Large intestine (tissue), 3 donors: ENCODE data around the gene ADPRS. TPM values are rescaled to one million over a fixed set of nuclear protein-coding genes. Genes with fewer than 3 reads are reported as not detected.

Source experiments
- DNase-seq, 2 donors: peaks; one replicate each; pipeline versions ENCODE4 v3.0.0 to v3.0.0-alpha.2; 2013
- H3K27ac ChIP-seq: one replicate; pipeline ENCODE4 v1.5.1; 2013; ENCODE audit warnings: low read length
- H3K27me3 ChIP-seq: 2 replicates; pipeline ENCODE4 v1.6.1; 2013; ENCODE audit warnings: low read length; ENCODE audit not compliant: control insufficient read depth, insufficient read depth
- H3K36me3 ChIP-seq: 2 replicates; pipeline ENCODE4 v1.6.1; 2013; ENCODE audit warnings: low read length; ENCODE audit not compliant: control insufficient read depth, insufficient read depth
- H3K4me1 ChIP-seq: one replicate; pipeline ENCODE4 v1.6.1; 2013; ENCODE audit warnings: low read length; ENCODE audit not compliant: control insufficient read depth, insufficient read depth
- H3K4me3 ChIP-seq: one replicate; pipeline ENCODE4 v1.5.1; 2013; ENCODE audit warnings: low read length
- H3K9me3 ChIP-seq: one replicate; pipeline ENCODE4 v1.6.1; 2013; ENCODE audit warnings: mild to moderate bottlenecking, low read depth, low read length, moderate library complexity; ENCODE audit not compliant: control insufficient read depth
- WGBS: methylation state at CpG from one replicate; pipeline ENCODE4 v1.1.5; 2013; ENCODE audit warnings: low lambda C conversion rate; ENCODE audit not compliant: insufficient coverage; 5-methylcytosine and 5-hydroxymethylcytosine counted together
- polyA plus RNA-seq: library from polyadenylated mRNA; unstranded; fragments of 120-200 nt; gene quantifications from one replicate; pipeline ENCODE4 v1.2.1, GENCODE V29; 2013

Gene ADPRS
- polyA plus RNA-seq, 1 donor: 35.0 TPM

- Histone ChIP-seq H3K36me3 (peaks cover 9% of the 10 kb centered on the region), H3K4me1 (peaks cover 16% of the 10 kb centered on the region), H3K9me3 (peaks cover 4% of the 10 kb centered on the region), H3K27ac (no peak overlapping the region), H3K4me3 (no peak overlapping the region), H3K27me3 (peaks cover 3% of the 10 kb centered on the region)
- WGBS: no CpG with 5 or more reads among the region's 12 CpGs
- no peak for DNase-seq
These were observed 2.0 kb upstream of the ADPRS start for GRCh38 chr1:36086529-36087232.

GRCh38 chr1:36087233-36088123 is 1.2 kb upstream of the ADPRS start:
- Histone ChIP-seq H3K9me3 (peaks cover 4% of the 10 kb centered on the region), H3K4me3 (no peak overlapping the region), H3K36me3 (peaks cover 17% of the 10 kb centered on the region), H3K27me3 (peaks cover 3% of the 10 kb centered on the region), H3K27ac (no peak overlapping the region), H3K4me1 (peaks cover 16% of the 10 kb centered on the region)
- no CpG with 5 or more reads among the region's 31 CpGs for WGBS
- DNase-seq: no peak

GRCh38 chr1:36088265-36088576 is 471 bp upstream of the ADPRS start:
- DNase-seq: no peak
- Histone ChIP-seq H3K4me1 (peaks cover 16% of the 10 kb centered on the region), H3K36me3 (peaks cover 25% of the 10 kb centered on the region), H3K27me3 (peaks cover 3% of the 10 kb centered on the region), H3K9me3 (peaks cover 4% of the 10 kb centered on the region), H3K4me3 (peak overlapping the region; percentile 81), H3K27ac (no peak overlapping the region)
- no CpG with 5 or more reads among the region's 8 CpGs for WGBS

- peak overlapping the region; percentile 97 for H3K27ac ChIP-seq
- peak; percentile 36 to 81 for DNase-seq
- H3K36me3 ChIP-seq: peaks cover 38% of the 10 kb centered on the region
- WGBS: 33% methylated on average over 1 of the region's 32 CpGs
- peaks cover 16% of the 10 kb centered on the region for H3K4me1 ChIP-seq
- H3K27me3 ChIP-seq: no peaks in the 10 kb centered on the region
- H3K4me3 ChIP-seq: peak overlapping the region; percentile 81
- peaks cover 4% of the 10 kb centered on the region for H3K9me3 ChIP-seq
These were observed 865 bp downstream of the ADPRS start for GRCh38 chr1:36089393-36090121.

GRCh38 chr1:36091141-36091540 is 2.4 kb downstream of the ADPRS start:
- Histone ChIP-seq H3K27me3 (no peaks in the 10 kb centered on the region), H3K4me3 (no peak overlapping the region), H3K36me3 (peaks cover 51% of the 10 kb centered on the region), H3K4me1 (peaks cover 13% of the 10 kb centered on the region), H3K9me3 (peaks cover 4% of the 10 kb centered on the region), H3K27ac (no peak overlapping the region)
- WGBS: no CpG with 5 or more reads among the region's 4 CpGs
- DNase-seq: no peak

GRCh38 chr1:36091698-36092097 is 3.0 kb downstream of the ADPRS start:
- no peak for DNase-seq
- WGBS: no CpG with 5 or more reads among the region's 13 CpGs
- peaks cover 4% of the 10 kb centered on the region for H3K9me3 ChIP-seq
- peaks cover 13% of the 10 kb centered on the region for H3K4me1 ChIP-seq
- peaks cover 55% of the 10 kb centered on the region for H3K36me3 ChIP-seq
- no peaks in the 10 kb centered on the region for H3K27me3 ChIP-seq
- H3K4me3 ChIP-seq: no peak overlapping the region
- H3K27ac ChIP-seq: no peak overlapping the region

- no peaks in the 10 kb centered on the region for H3K27me3 ChIP-seq
- DNase-seq: no peak
- peaks cover 57% of the 10 kb centered on the region for H3K36me3 ChIP-seq
- H3K27ac ChIP-seq: no peak overlapping the region
- H3K9me3 ChIP-seq: peaks cover 4% of the 10 kb centered on the region
- no peak overlapping the region for H3K4me3 ChIP-seq
- H3K4me1 ChIP-seq: peaks cover 13% of the 10 kb centered on the region
- 80% methylated on average over 2 of the region's 17 CpGs for WGBS
These were observed 3.6 kb downstream of the ADPRS start for GRCh38 chr1:36092166-36092797.

- H3K36me3 ChIP-seq: peaks cover 57% of the 10 kb centered on the region
- H3K4me3 ChIP-seq: no peak overlapping the region
- no peak overlapping the region for H3K27ac ChIP-seq
- H3K9me3 ChIP-seq: peaks cover 4% of the 10 kb centered on the region
- no peaks in the 10 kb centered on the region for H3K27me3 ChIP-seq
- no CpG with 5 or more reads among the region's 9 CpGs for WGBS
- H3K4me1 ChIP-seq: peaks cover 13% of the 10 kb centered on the region
- DNase-seq: no peak
These were observed 4.1 kb downstream of the ADPRS start for GRCh38 chr1:36092798-36093185.

- no peak overlapping the region for H3K4me3 ChIP-seq
- no peak overlapping the region for H3K27ac ChIP-seq
- peaks cover 57% of the 10 kb centered on the region for H3K36me3 ChIP-seq
- H3K4me1 ChIP-seq: peaks cover 12% of the 10 kb centered on the region
- DNase-seq: no peak
- no CpG with 5 or more reads among the region's 7 CpGs for WGBS
- H3K9me3 ChIP-seq: peaks cover 4% of the 10 kb centered on the region
- no peaks in the 10 kb centered on the region for H3K27me3 ChIP-seq
These were observed 4.5 kb downstream of the ADPRS start for GRCh38 chr1:36093226-36093625.

GRCh38 chr1:36093929-36094328 is 5.2 kb downstream of the ADPRS start:
- Histone ChIP-seq H3K27ac (no peak overlapping the region), H3K9me3 (no peaks in the 10 kb centered on the region), H3K4me1 (peaks cover 13% of the 10 kb centered on the region), H3K4me3 (no peak overlapping the region), H3K36me3 (peaks cover 57% of the 10 kb centered on the region), H3K27me3 (no peaks in the 10 kb centered on the region)
- WGBS: no CpG with 5 or more reads among the region's 3 CpGs
- DNase-seq: no peak
